T-helper 1 cell (primary cell): Measurements from ENCODE around the gene EPHB1.
"Not testable (repeated sequence)": the region's sequence is repeated elsewhere in the genome, so short reads cannot be mapped to it uniquely, and the experiment has no call there.

Experiments used
- DNase-seq, 5 donors: peaks; one replicate each; pipeline ENCODE4 v3.0.0-alpha.2; 2012 to 2020

Gene EPHB1

GRCh38 chr3:134956844-134957243 is 161.8 kb downstream of the EPHB1 start:
- no peak for DNase-seq

- DNase-seq: no peak
These were observed 164.5 kb downstream of the EPHB1 start for GRCh38 chr3:134959516-134959915.

GRCh38 chr3:134964226-134964625 is 169.2 kb downstream of the EPHB1 start:
- DNase-seq: no peak

- no peak for DNase-seq
These were observed 170.9 kb downstream of the EPHB1 start for GRCh38 chr3:134965865-134966481.

- no peak for DNase-seq
These were observed 175.8 kb downstream of the EPHB1 start for GRCh38 chr3:134970895-134971294.

- no peak for DNase-seq
These were observed 176.2 kb downstream of the EPHB1 start for GRCh38 chr3:134971306-134971705.

- DNase-seq: not testable (repeated sequence)
These were observed 176.8 kb downstream of the EPHB1 start for GRCh38 chr3:134971907-134972306.

- no peak for DNase-seq
These were observed 177.9 kb downstream of the EPHB1 start for GRCh38 chr3:134972836-134973455.

- no peak for DNase-seq
These were observed 179.6 kb downstream of the EPHB1 start for GRCh38 chr3:134974624-134975023.

GRCh38 chr3:134976948-134977347 is 181.9 kb downstream of the EPHB1 start:
- DNase-seq: no peak

- no peak for DNase-seq
These were observed 183.6 kb downstream of the EPHB1 start for GRCh38 chr3:134978658-134979057.

- DNase-seq: no peak
These were observed 191.0 kb downstream of the EPHB1 start for GRCh38 chr3:134985864-134986715.

GRCh38 chr3:134988666-134989065 is 193.6 kb downstream of the EPHB1 start:
- no peak for DNase-seq

GRCh38 chr3:134991003-134991402 is 195.9 kb downstream of the EPHB1 start:
- no peak for DNase-seq

- DNase-seq: no peak
These were observed 196.5 kb downstream of the EPHB1 start for GRCh38 chr3:134991472-134992010.

- no peak for DNase-seq
These were observed 197.1 kb downstream of the EPHB1 start for GRCh38 chr3:134992180-134992579.

- DNase-seq: no peak
These were observed 197.5 kb downstream of the EPHB1 start for GRCh38 chr3:134992586-134992985.

GRCh38 chr3:134993011-134993410 is 198.0 kb downstream of the EPHB1 start:
- no peak for DNase-seq

- no peak for DNase-seq
These were observed 203.1 kb downstream of the EPHB1 start for GRCh38 chr3:134998158-134998557.

- no peak for DNase-seq
These were observed 203.8 kb downstream of the EPHB1 start for GRCh38 chr3:134998855-134999254.

GRCh38 chr3:135000465-135000864 is 205.4 kb downstream of the EPHB1 start:
- DNase-seq: no peak

- DNase-seq: not testable (repeated sequence)
These were observed 210.6 kb downstream of the EPHB1 start for GRCh38 chr3:135005616-135006015.

GRCh38 chr3:135007607-135008006 is 212.5 kb downstream of the EPHB1 start:
- no peak for DNase-seq

- DNase-seq: no peak
These were observed 213.3 kb downstream of the EPHB1 start for GRCh38 chr3:135008326-135008725.
